Kidney (tissue), 14 donors: ENCODE measurements around the gene SMIM12. TPM values are rescaled to one million over a fixed set of nuclear protein-coding genes. Genes with fewer than 3 reads are reported as not detected.

Source experiments
- DNase-seq, 5 donors: peaks; one replicate each; pipeline ENCODE4 v3.0.0-alpha.2; 2013 to 2020
- FAIRE-seq: peaks from 2 replicates; lab custom pipeline; 2012; peaks lifted over from hg19 to GRCh38; lab: Jason Lieb, UNC
- H3K27ac ChIP-seq, 2 donors: one replicate each; pipeline ENCODE4 v1.7.0; 2013; ENCODE audit warnings: low read depth in 2 of 2, low read length in 2 of 2, inconsistent platforms in 1 of 2
- H3K27me3 ChIP-seq: one replicate; pipeline ENCODE4 v1.7.1; 2013; ENCODE audit warnings: low read length, inconsistent platforms; ENCODE audit not compliant: control insufficient read depth, insufficient read depth
- H3K36me3 ChIP-seq, 3 donors: one replicate each; pipeline versions ENCODE4 v1.7.0 to v1.7.1; 2013; ENCODE audit warnings: low read length in 3 of 3, control low read depth in 1 of 3, inconsistent platforms in 1 of 3; ENCODE audit not compliant: insufficient read depth in 3 of 3, control insufficient read depth in 2 of 3
- H3K4me1 ChIP-seq, 3 donors: one replicate each; pipeline versions ENCODE4 v1.7.0 to v1.7.1; 2013; ENCODE audit warnings: low read length in 3 of 3, inconsistent platforms in 1 of 3, low read depth in 1 of 3; ENCODE audit not compliant: control insufficient read depth in 2 of 3, insufficient read depth in 2 of 3
- H3K4me3 ChIP-seq, 3 donors: one replicate each; pipeline versions ENCODE4 v1.7.0 to v1.8.1; 2013; ENCODE audit warnings: low read length in 3 of 3, control low read depth in 1 of 3, inconsistent platforms in 1 of 3
- H3K9ac ChIP-seq, 3 donors: one replicate each; pipeline versions ENCODE4 v1.7.0 to v1.7.1; 2013; ENCODE audit warnings: low read length in 3 of 3, control low read depth in 1 of 3, inconsistent platforms in 1 of 3
- H3K9me3 ChIP-seq, 3 donors: one replicate each; pipeline versions ENCODE4 v1.7.0 to v1.7.1; 2013; ENCODE audit warnings: low read length in 3 of 3, control low read depth in 1 of 3, inconsistent platforms in 1 of 3; ENCODE audit not compliant: control insufficient read depth in 2 of 3, insufficient read depth in 1 of 3
- CTCF ChIP-seq: IDR thresholded peaks from 3 replicates; pipeline ENCODE4 v1.5.1; 2012; ENCODE audit warnings: mild to moderate bottlenecking, moderate library complexity, borderline replicate concordance; ENCODE audit not compliant: insufficient read depth; ENCODE audit errors: extremely low read depth
- intact Hi-C: fragments of 100-400 bp; cut with DNase I; formaldehyde crosslinking; loops from one replicate; pipeline ENCODE4 v1.11.1; 2022
- polyA plus RNA-seq: library from polyadenylated mRNA; stranded (reverse); fragments of 350-450 nt; fragmentation: Illumina TruSeq; extraction: RNeasy Lipid Tissue Mini Kit (QIAGEN cat#74804); gene quantifications from one replicate; pipeline ENCODE4 v1.2.3, GENCODE V29; 2014; ENCODE audit warnings: low read depth, low replicate concordance; ENCODE audit not compliant: insufficient read depth
- total RNA-seq: library from RNA; stranded (reverse); fragmentation: NEBNext Ultra II Directional; extraction: Animal tissue kit (Norgen Biotek cat#: 25700); gene quantifications from one replicate; pipeline ENCODE4 v1.2.1, GENCODE V29; 2021
- donor health status: control.
- donor health status: control.
- donor health status: control.
- donor health status: control.
- donor health status: control.
- donor health status: DM: yes; HTN: yes; CAD: no.
- donor health status: Normal renal cell carcinoma (clear cell type).

SMIM12 gene
- total and polyA plus RNA-seq, 2 donors from 2014 or later, result 49.2 to 85.9 TPM

GRCh38 chr1:34884961-34885360, 25.4 kb upstream of the SMIM12 start:
- intact Hi-C loops, result no loop called here
- H3K36me3 ChIP-seq, result no peaks in the 10 kb centered on the region
- no peak overlapping the region for H3K27ac ChIP-seq
- H3K27me3 ChIP-seq, result peaks cover 4% of the 10 kb centered on the region
- DNase-seq, result no peak
- H3K9me3 ChIP-seq, result no peaks in the 10 kb centered on the region
- TF ChIP-seq CTCF, result peak; percentile 13
- no peak for FAIRE-seq
- H3K4me3 ChIP-seq, result no peak overlapping the region
- no peak overlapping the region for H3K9ac ChIP-seq
- H3K4me1 ChIP-seq, result no peaks in the 10 kb centered on the region

GRCh38 chr1:34884536-34884935, 25.0 kb upstream of the SMIM12 start:
- Histone ChIP-seq H3K9me3 (no peaks in the 10 kb centered on the region), H3K4me3 (no peak overlapping the region)

GRCh38 chr1:34879230-34879629, 19.7 kb upstream of the SMIM12 start:
- FAIRE-seq (no peak), DNase-seq (no peak)
- H3K9ac ChIP-seq, result no peak overlapping the region
- H3K27me3 ChIP-seq, result peaks cover under 1% of the 10 kb centered on the region
- H3K9me3 ChIP-seq, result no peaks in the 10 kb centered on the region
- no peak overlapping the region for H3K4me3 ChIP-seq
- intact Hi-C loops, result no loop called here
- no peaks in the 10 kb centered on the region for H3K4me1 ChIP-seq
- H3K36me3 ChIP-seq, result no peaks in the 10 kb centered on the region
- H3K27ac ChIP-seq, result no peak overlapping the region
- no peak for TF ChIP-seq CTCF

More at GRCh38 chr1:34884536-34884935, 25.0 kb upstream of the SMIM12 start:
- peaks cover 4% of the 10 kb centered on the region for H3K27me3 ChIP-seq
- H3K4me1 ChIP-seq, result no peaks in the 10 kb centered on the region
- intact Hi-C loops, result no loop called here
- no peak overlapping the region for H3K9ac ChIP-seq
- DNase-seq (no peak), FAIRE-seq (no peak)
- no peaks in the 10 kb centered on the region for H3K36me3 ChIP-seq
- no peak for TF ChIP-seq CTCF
- H3K27ac ChIP-seq, result no peak overlapping the region

GRCh38 chr1:34876406-34876805, 16.9 kb upstream of the SMIM12 start:
- intact Hi-C loops, result no loop called here
- FAIRE-seq (no peak), DNase-seq (no peak)
- Histone ChIP-seq H3K9me3 (no peaks in the 10 kb centered on the region), H3K4me1 (no peaks in the 10 kb centered on the region), H3K36me3 (no peaks in the 10 kb centered on the region), H3K9ac (no peak overlapping the region), H3K27ac (no peak overlapping the region), H3K27me3 (no peaks in the 10 kb centered on the region), H3K4me3 (no peak overlapping the region)
- no peak for TF ChIP-seq CTCF
